Measurements from ENCODE around the gene ZMIZ1. TPM values are rescaled to one million over a fixed set of nuclear protein-coding genes. Genes with fewer than 3 reads are reported as not detected.

The ZMIZ1 gene
- total and polyA plus RNA-seq, 2 experiments from 2014 or later, result 48.2 to 78.8 TPM

GRCh38 chr10:79353000-79353406 lies 284.2 kb downstream of the ZMIZ1 start:
- no peaks in the 10 kb centered on the region for H3K27me3 ChIP-seq
- H3K36me3 ChIP-seq, result peaks cover 34% of the 10 kb centered on the region
- peaks cover 17% of the 10 kb centered on the region for H3K4me1 ChIP-seq (ENCODE audit: low read depth)
- H3K27ac ChIP-seq, result no peak overlapping the region
- TF ChIP-seq, protein P1, sequence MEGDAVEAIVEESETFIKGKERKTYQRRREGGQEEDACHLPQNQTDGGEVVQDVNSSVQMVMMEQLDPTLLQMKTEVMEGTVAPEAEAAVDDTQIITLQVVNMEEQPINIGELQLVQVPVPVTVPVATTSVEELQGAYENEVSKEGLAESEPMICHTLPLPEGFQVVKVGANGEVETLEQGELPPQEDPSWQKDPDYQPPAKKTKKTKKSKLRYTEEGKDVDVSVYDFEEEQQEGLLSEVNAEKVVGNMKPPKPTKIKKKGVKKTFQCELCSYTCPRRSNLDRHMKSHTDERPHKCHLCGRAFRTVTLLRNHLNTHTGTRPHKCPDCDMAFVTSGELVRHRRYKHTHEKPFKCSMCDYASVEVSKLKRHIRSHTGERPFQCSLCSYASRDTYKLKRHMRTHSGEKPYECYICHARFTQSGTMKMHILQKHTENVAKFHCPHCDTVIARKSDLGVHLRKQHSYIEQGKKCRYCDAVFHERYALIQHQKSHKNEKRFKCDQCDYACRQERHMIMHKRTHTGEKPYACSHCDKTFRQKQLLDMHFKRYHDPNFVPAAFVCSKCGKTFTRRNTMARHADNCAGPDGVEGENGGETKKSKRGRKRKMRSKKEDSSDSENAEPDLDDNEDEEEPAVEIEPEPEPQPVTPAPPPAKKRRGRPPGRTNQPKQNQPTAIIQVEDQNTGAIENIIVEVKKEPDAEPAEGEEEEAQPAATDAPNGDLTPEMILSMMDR (IDR thresholded peaks at IDR 0.05; ENCODE audit: low read depth, low read length), result no peak
- DNase-seq (ENCODE audit: low read depth in 1 of 2, low spot score in 1 of 2), result no peak
- H3K9me3 ChIP-seq (ENCODE audit: low read depth), result no peaks in the 10 kb centered on the region
- no peak overlapping the region for H3K4me3 ChIP-seq

DNA sequence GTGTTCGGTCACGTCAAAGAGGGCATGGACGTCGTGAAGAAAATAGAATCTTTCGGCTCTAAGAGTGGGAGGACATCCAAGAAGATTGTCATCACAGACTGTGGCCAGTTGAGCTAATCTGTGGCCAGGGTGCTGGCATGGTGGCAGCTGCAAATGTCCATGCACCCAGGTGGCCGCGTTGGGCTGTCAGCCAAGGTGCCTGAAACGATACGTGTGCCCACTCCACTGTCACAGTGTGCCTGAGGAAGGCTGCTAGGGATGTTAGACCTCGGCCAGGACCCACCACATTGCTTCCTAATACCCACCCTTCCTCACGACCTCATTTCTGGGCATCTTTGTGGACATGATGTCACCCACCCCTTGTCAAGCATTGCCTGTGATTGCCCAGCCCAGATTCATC lies 285.0 kb downstream of the ZMIZ1 start:
- DNase-seq (ENCODE audit: low read depth in 1 of 2, low spot score in 1 of 2), result no peak
- H3K27me3 ChIP-seq, result no peaks in the 10 kb centered on the region
- H3K4me1 ChIP-seq (ENCODE audit: low read depth), result peaks cover 10% of the 10 kb centered on the region
- H3K36me3 ChIP-seq, result peaks cover 34% of the 10 kb centered on the region
- H3K4me3 ChIP-seq, result no peak overlapping the region
- H3K9me3 ChIP-seq (ENCODE audit: low read depth), result no peaks in the 10 kb centered on the region
- no peak overlapping the region for H3K27ac ChIP-seq
- TF ChIP-seq, protein P1 (IDR thresholded peaks at IDR 0.05; ENCODE audit: low read depth, low read length), result no peak

- peaks cover 34% of the 10 kb centered on the region for H3K36me3 ChIP-seq
- H3K27ac ChIP-seq, result no peak overlapping the region
- no peak overlapping the region for H3K4me3 ChIP-seq
- peaks cover 6% of the 10 kb centered on the region for H3K4me1 ChIP-seq (ENCODE audit: low read depth)
- TF ChIP-seq, protein P1 (IDR thresholded peaks at IDR 0.05; ENCODE audit: low read depth, low read length), result no peak
- no peak for DNase-seq (ENCODE audit: low read depth in 1 of 2, low spot score in 1 of 2)
- H3K27me3 ChIP-seq, result no peaks in the 10 kb centered on the region
- H3K9me3 ChIP-seq (ENCODE audit: low read depth), result no peaks in the 10 kb centered on the region
Measured at GRCh38 chr10:79354141-79354540, 285.4 kb downstream of the ZMIZ1 start.

- DNase-seq (ENCODE audit: low read depth in 1 of 2, low spot score in 1 of 2), result no peak
- peaks cover 1% of the 10 kb centered on the region for H3K4me1 ChIP-seq (ENCODE audit: low read depth)
- TF ChIP-seq, protein P1 (IDR thresholded peaks at IDR 0.05; ENCODE audit: low read depth, low read length), result no peak
- no peak overlapping the region for H3K27ac ChIP-seq
- peaks cover 34% of the 10 kb centered on the region for H3K36me3 ChIP-seq
- no peaks in the 10 kb centered on the region for H3K27me3 ChIP-seq
- no peaks in the 10 kb centered on the region for H3K9me3 ChIP-seq (ENCODE audit: low read depth)
- no peak overlapping the region for H3K4me3 ChIP-seq
Measured at GRCh38 chr10:79354615-79355014, 285.8 kb downstream of the ZMIZ1 start.

GRCh38 chr10:79355420-79356017 lies 286.8 kb downstream of the ZMIZ1 start:
- Histone ChIP-seq H3K4me1 (ENCODE audit: low read depth) (no peaks in the 10 kb centered on the region), H3K9me3 (ENCODE audit: low read depth) (no peaks in the 10 kb centered on the region), H3K27ac (no peak overlapping the region), H3K4me3 (no peak overlapping the region), H3K36me3 (peaks cover 32% of the 10 kb centered on the region), H3K27me3 (no peaks in the 10 kb centered on the region)
- DNase-seq (ENCODE audit: low read depth in 1 of 2, low spot score in 1 of 2), result no peak
- TF ChIP-seq, protein P1 (IDR thresholded peaks at IDR 0.05; ENCODE audit: low read depth, low read length), result no peak

Measured in cardiac muscle cell (in vitro differentiated cells and primary cell).